Mesodermal cell (in vitro differentiated cells): Measurements from ENCODE around the gene CD6.
A peak's percentile ranks its signal among the peaks of the same experiment; 100 is the strongest.

ENCODE experiments used
- H3K27ac ChIP-seq: 2 replicates; pipeline ENCODE4 v1.7.0; 2013; ENCODE audit warnings: mild to moderate bottlenecking, low read depth, low read length, moderate library complexity; ENCODE audit not compliant: severe bottlenecking
- H3K36me3 ChIP-seq: 2 replicates; pipeline ENCODE4 v1.7.1; 2013; ENCODE audit warnings: mild to moderate bottlenecking, low read length, moderate library complexity; ENCODE audit not compliant: control insufficient read depth, insufficient read depth
- H3K4me1 ChIP-seq: one replicate; pipeline ENCODE4 v1.7.1; 2013; ENCODE audit warnings: mild to moderate bottlenecking, low read length; ENCODE audit not compliant: insufficient read depth, control insufficient read depth, poor library complexity, severe bottlenecking
- H3K4me3 ChIP-seq: 2 replicates; pipeline ENCODE4 v1.7.0; 2013; ENCODE audit warnings: low read length, control low read depth, mild to moderate bottlenecking; ENCODE audit not compliant: insufficient read depth, poor library complexity, severe bottlenecking; ENCODE audit errors: extremely low read depth
- H3K9me3 ChIP-seq: 2 replicates; pipeline ENCODE4 v1.7.1; 2013; ENCODE audit warnings: mild to moderate bottlenecking, low read length, moderate library complexity; ENCODE audit not compliant: control insufficient read depth
- WGBS, 2 experiments: methylation state at CpG; one replicate each; pipeline ENCODE4 v1.1.5; 2013; ENCODE audit warnings: missing lambda C conversion rate in 2 of 2; ENCODE audit not compliant: insufficient coverage in 2 of 2; 5-methylcytosine and 5-hydroxymethylcytosine counted together

Gene CD6

GRCh38 chr11:60945295-60945667 is 26.2 kb upstream of the CD6 start:
- Histone ChIP-seq H3K4me1 (no peaks in the 10 kb centered on the region), H3K27ac (no peak overlapping the region), H3K36me3 (no peaks in the 10 kb centered on the region), H3K9me3 (no peaks in the 10 kb centered on the region), H3K4me3 (no peak overlapping the region)
- WGBS, 2 experiments, result 100% methylated on average over 3 of the region's 5 CpGs; no CpG with 5 or more reads in 1 of the 2 experiments

- Histone ChIP-seq H3K27ac (no peak overlapping the region), H3K36me3 (no peaks in the 10 kb centered on the region), H3K4me3 (no peak overlapping the region), H3K9me3 (no peaks in the 10 kb centered on the region), H3K4me1 (no peaks in the 10 kb centered on the region)
- WGBS, 2 experiments, result 86 to 92% methylated on average over 7 to 12 of the region's 15 CpGs
Measured at GRCh38 chr11:60946601-60947264, 24.7 kb upstream of the CD6 start.

GRCh38 chr11:60947700-60948099 is 23.8 kb upstream of the CD6 start:
- 0% methylated on average over 1 of the region's 2 CpGs for WGBS, 2 experiments

GRCh38 chr11:60948250-60948649 is 23.2 kb upstream of the CD6 start:
- WGBS, 2 experiments, result 72 to 82% methylated on average over 1 to 4 of the region's 5 CpGs
- Histone ChIP-seq H3K36me3 (no peaks in the 10 kb centered on the region), H3K4me1 (peaks cover 5% of the 10 kb centered on the region), H3K4me3 (no peak overlapping the region), H3K9me3 (no peaks in the 10 kb centered on the region), H3K27ac (no peak overlapping the region)

More at GRCh38 chr11:60947700-60948099, 23.8 kb upstream of the CD6 start:
- Histone ChIP-seq H3K9me3 (no peaks in the 10 kb centered on the region), H3K4me1 (peaks cover 5% of the 10 kb centered on the region), H3K4me3 (no peak overlapping the region), H3K27ac (peak overlapping the region; percentile 10), H3K36me3 (no peaks in the 10 kb centered on the region)

GRCh38 chr11:60950024-60950423 is 21.5 kb upstream of the CD6 start:
- no peaks in the 10 kb centered on the region for H3K36me3 ChIP-seq
- peaks cover 5% of the 10 kb centered on the region for H3K4me1 ChIP-seq
- H3K27ac ChIP-seq, result no peak overlapping the region
- H3K9me3 ChIP-seq, result no peaks in the 10 kb centered on the region
- 84 to 100% methylated on average over 2 to 4 of the region's 6 CpGs for WGBS, 2 experiments
- no peak overlapping the region for H3K4me3 ChIP-seq

GRCh38 chr11:60950933-60951605 is 20.4 kb upstream of the CD6 start:
- no peak overlapping the region for H3K27ac ChIP-seq
- 8 to 13% methylated on average over 60 to 64 of the region's 86 CpGs for WGBS, 2 experiments
- H3K4me3 ChIP-seq, result peak overlapping the region; percentile 5
- H3K36me3 ChIP-seq, result no peaks in the 10 kb centered on the region
- H3K9me3 ChIP-seq, result no peaks in the 10 kb centered on the region
- peaks cover 5% of the 10 kb centered on the region for H3K4me1 ChIP-seq

- H3K4me3 ChIP-seq, result no peak overlapping the region
Measured at GRCh38 chr11:60951606-60951903, 19.9 kb upstream of the CD6 start.

GRCh38 chr11:60951904-60952741 is 19.4 kb upstream of the CD6 start, which contains the start of gene SLC15A3:
Gene SLC15A3 (minus strand): TSS chr11:60952176. CDS start chr11:60951551, 625 bp downstream.
- no peak within 1 kb of the TSS for H3K4me3 ChIP-seq
- WGBS, 2 experiments, result 33 to 39% methylated on average over 12 to 14 of the region's 23 CpGs
- no peak within 1 kb of the TSS for H3K27ac ChIP-seq
- H3K9me3 ChIP-seq, result no peaks in the 10 kb centered on the region
- H3K36me3 ChIP-seq, result no peaks in the 10 kb centered on the region
- H3K4me1 ChIP-seq, result peaks cover 5% of the 10 kb centered on the region

More at GRCh38 chr11:60951606-60951903, 19.9 kb upstream of the CD6 start:
- Histone ChIP-seq H3K9me3 (no peaks in the 10 kb centered on the region), H3K36me3 (no peaks in the 10 kb centered on the region), H3K4me1 (peaks cover 5% of the 10 kb centered on the region), H3K27ac (no peak overlapping the region)
- 6 to 14% methylated on average over 8 of the region's 8 CpGs for WGBS, 2 experiments

- Histone ChIP-seq H3K27ac (no peak overlapping the region), H3K36me3 (no peaks in the 10 kb centered on the region), H3K9me3 (no peaks in the 10 kb centered on the region), H3K4me3 (no peak overlapping the region), H3K4me1 (peaks cover 5% of the 10 kb centered on the region)
- 59 to 81% methylated on average over 2 to 3 of the region's 3 CpGs for WGBS, 2 experiments
Measured at GRCh38 chr11:60952742-60953170, 18.7 kb upstream of the CD6 start.

- H3K4me1 ChIP-seq, result peaks cover 5% of the 10 kb centered on the region
- WGBS, 2 experiments, result 81 to 92% methylated on average over 4 to 6 of the region's 6 CpGs
Measured at GRCh38 chr11:60953781-60954180, 17.7 kb upstream of the CD6 start.

More at GRCh38 chr11:60953781-60954180, 17.7 kb upstream of the CD6 start:
- Histone ChIP-seq H3K27ac (no peak overlapping the region), H3K4me3 (no peak overlapping the region), H3K36me3 (no peaks in the 10 kb centered on the region), H3K9me3 (no peaks in the 10 kb centered on the region)
